OCI-LY1 (cell line): ENCODE results near the gene PHF20.

Experiments
- H2AFZ ChIP-seq: fragments of 200-600 bp; sonication (generic), shearing (Covaris generic); 2 replicates; pipeline ENCODE4 v1.6.0; 2014; ENCODE audit warnings: antibody characterized with exemption, mild to moderate bottlenecking, low read length
- H3F3A ChIP-seq: fragments of 200-600 bp; sonication (generic), shearing (Covaris generic); 2 replicates; pipeline ENCODE4 v1.6.0; 2014; ENCODE audit warnings: mild to moderate bottlenecking, antibody characterized with exemption, low read length, moderate library complexity; ENCODE audit not compliant: insufficient read depth
- H3K27ac ChIP-seq: fragments of 200-600 bp; sonication (generic); 2 replicates; pipeline ENCODE4 v1.5.1; 2014; ENCODE audit warnings: low read length, mixed run types, mild to moderate bottlenecking, low read depth; ENCODE audit not compliant: poor library complexity, severe bottlenecking
- H3K27me3 ChIP-seq: fragments of 200-600 bp; sonication (generic); 2 replicates; pipeline ENCODE4 v1.6.0; 2014; ENCODE audit warnings: antibody characterized with exemption, mild to moderate bottlenecking, low read length, moderate library complexity; ENCODE audit not compliant: insufficient read depth
- H3K36me3 ChIP-seq: fragments of 200-600 bp; sonication (generic); 2 replicates; pipeline ENCODE4 v1.6.1; 2014; ENCODE audit warnings: mild to moderate bottlenecking, antibody characterized with exemption, low read length, moderate library complexity, mixed read lengths; ENCODE audit not compliant: insufficient read depth
- H3K4me1 ChIP-seq: fragments of 200-600 bp; sonication (generic); 2 replicates; pipeline ENCODE4 v1.5.1; 2014; ENCODE audit warnings: mild to moderate bottlenecking, low read length, moderate library complexity; ENCODE audit not compliant: insufficient read depth, severe bottlenecking
- H3K4me2 ChIP-seq: fragments of 200-600 bp; sonication (generic), shearing (Covaris generic); 2 replicates; pipeline ENCODE4 v1.6.1; 2014; ENCODE audit warnings: low read length
- H3K4me3 ChIP-seq: fragments of 200-600 bp; sonication (generic); 2 replicates; pipeline ENCODE4 v1.5.1; 2014; ENCODE audit warnings: low read length, low read depth, mild to moderate bottlenecking, mixed read lengths; ENCODE audit not compliant: poor library complexity, severe bottlenecking
- H3K79me2 ChIP-seq: fragments of 200-600 bp; shearing (Covaris generic); 2 replicates; pipeline ENCODE4 v1.6.1; 2016; ENCODE audit warnings: mixed run types, low read length, mixed read lengths; ENCODE audit not compliant: insufficient read depth
- H3K9ac ChIP-seq: fragments of 200-600 bp; sonication (generic), shearing (Covaris generic); 2 replicates; pipeline ENCODE4 v1.6.1; 2014; ENCODE audit warnings: mild to moderate bottlenecking, low read length, mixed read lengths
- H3K9me2 ChIP-seq: fragments of 200-600 bp; sonication (generic), shearing (Covaris generic); 2 replicates; pipeline ENCODE4 v1.6.1; 2014; ENCODE audit warnings: low read depth, mild to moderate bottlenecking, low read length, mixed read lengths
- H3K9me3 ChIP-seq: fragments of 200-600 bp; shearing (Covaris generic); 2 replicates; pipeline ENCODE4 v1.6.1; 2014; ENCODE audit warnings: low read length, mixed read lengths
- H4K20me1 ChIP-seq: fragments of 200-600 bp; sonication (generic), shearing (Covaris generic); 2 replicates; pipeline ENCODE4 v1.6.0; 2016; ENCODE audit warnings: mild to moderate bottlenecking, low read length; ENCODE audit not compliant: insufficient read depth
- CTCF ChIP-seq: fragments of 200-600 bp; sonication (generic), shearing (Covaris generic); IDR thresholded peaks from 2 replicates; pipeline ENCODE4 v1.5.1; 2017; ENCODE audit warnings: mild to moderate bottlenecking, antibody characterized with exemption, low read length, moderate library complexity, mixed read lengths
- EZH2 ChIP-seq: fragments of 200-600 bp; sonication (generic), shearing (Covaris generic); IDR thresholded peaks from 2 replicates; pipeline ENCODE4 v1.8.0; 2017; ENCODE audit warnings: borderline replicate concordance, mixed run types, mild to moderate bottlenecking, antibody characterized with exemption, low read length, moderate library complexity, mixed read lengths

PHF20 gene

GRCh38 chr20:35828434-35828833 is 56.6 kb downstream of the PHF20 start:
- Histone ChIP-seq H3K9me2 (no peaks in the 10 kb centered on the region), H3K4me2 (no peak overlapping the region), H4K20me1 (no peaks in the 10 kb centered on the region), H3F3A (no peaks in the 10 kb centered on the region), H3K27ac (no peak overlapping the region), H3K9ac (no peak overlapping the region), H3K9me3 (no peaks in the 10 kb centered on the region), H3K79me2 (peaks cover 4% of the 10 kb centered on the region; the same call in 1 of the 2 replicates), H3K36me3 (peaks cover 44% of the 10 kb centered on the region), H3K4me3 (no peak overlapping the region), H3K4me1 (no peaks in the 10 kb centered on the region), H2AFZ (no peak overlapping the region), H3K27me3 (no peaks in the 10 kb centered on the region)
- no peak for TF ChIP-seq EZH2
- no peak for TF ChIP-seq CTCF

GRCh38 chr20:35828916-35829315 is 57.1 kb downstream of the PHF20 start:
- Histone ChIP-seq H3K27me3 (no peaks in the 10 kb centered on the region), H3K4me3 (no peak overlapping the region), H3K9ac (no peak overlapping the region), H3K4me2 (no peak overlapping the region), H3K79me2 (peaks cover 5% of the 10 kb centered on the region; the same call in 1 of the 2 replicates), H3K9me3 (no peaks in the 10 kb centered on the region), H3K27ac (no peak overlapping the region), H2AFZ (no peak overlapping the region), H4K20me1 (no peaks in the 10 kb centered on the region), H3K4me1 (no peaks in the 10 kb centered on the region), H3K36me3 (peaks cover 40% of the 10 kb centered on the region), H3F3A (no peaks in the 10 kb centered on the region), H3K9me2 (no peaks in the 10 kb centered on the region)
- no peak for TF ChIP-seq CTCF

- H3K4me3 ChIP-seq = no peak overlapping the region
- H3F3A ChIP-seq = no peaks in the 10 kb centered on the region
- no peak overlapping the region for H3K27ac ChIP-seq
- no peaks in the 10 kb centered on the region for H3K27me3 ChIP-seq
- H2AFZ ChIP-seq = no peak overlapping the region
- no peaks in the 10 kb centered on the region for H4K20me1 ChIP-seq
- peaks cover 5% of the 10 kb centered on the region; the same call in 1 of the 2 replicates for H3K79me2 ChIP-seq
- peaks cover 31% of the 10 kb centered on the region for H3K36me3 ChIP-seq
- no peak overlapping the region for H3K4me2 ChIP-seq
- TF ChIP-seq EZH2 (no peak), CTCF (no peak)
- no peaks in the 10 kb centered on the region for H3K9me2 ChIP-seq
- no peaks in the 10 kb centered on the region for H3K4me1 ChIP-seq
- H3K9me3 ChIP-seq = no peaks in the 10 kb centered on the region
- no peak overlapping the region for H3K9ac ChIP-seq
Measured at GRCh38 chr20:35830264-35830663, 58.4 kb downstream of the PHF20 start.
